HFFc6 (cell line): ENCODE results near the gene SPIRE2. TPM values are rescaled to one million over a fixed set of nuclear protein-coding genes. Genes with fewer than 3 reads are reported as not detected.

Experiments
- DNase-seq: peaks from one replicate; pipeline ENCODE4 v3.0.0-alpha.2; 2018
- H3K27ac Mint-ChIP-seq: 2 replicates; pipeline ENCODE4 v1.8.0; 2020; ENCODE audit warnings: mild to moderate bottlenecking, mixed read lengths
- H3K27me3 Mint-ChIP-seq: 2 replicates; pipeline ENCODE4 v1.8.0; 2021; ENCODE audit warnings: mild to moderate bottlenecking, moderate library complexity, mixed read lengths; ENCODE audit not compliant: insufficient read depth
- H3K36me3 Mint-ChIP-seq: 2 replicates; pipeline ENCODE4 v1.8.0; 2021; ENCODE audit warnings: low read depth, mixed read lengths
- H3K4me1 Mint-ChIP-seq: 2 replicates; pipeline ENCODE4 v1.8.0; 2020; ENCODE audit warnings: low read depth, mixed read lengths
- H3K4me3 Mint-ChIP-seq: 2 replicates; pipeline ENCODE4 v1.8.0; 2020; ENCODE audit warnings: mild to moderate bottlenecking, moderate library complexity, mixed read lengths
- H3K9me3 Mint-ChIP-seq: 2 replicates; pipeline ENCODE4 v1.8.0; 2020; ENCODE audit warnings: mild to moderate bottlenecking, mixed read lengths
- CTCF ChIP-seq: fragments of 200-600 bp; sonication (generic); IDR thresholded peaks from 2 replicates; pipeline ENCODE4 v1.5.0; 2021; ENCODE audit warnings: antibody characterized with exemption, mild to moderate bottlenecking
- total RNA-seq, 6 experiments: library from RNA; stranded (reverse); fragmentation: NEBNext Ultra II Directional; extraction: Animal tissue kit (Norgen Biotek cat#: 25700); gene quantifications; 2 replicates in 1 of 6; 3 replicates in 5 of 6; pipeline ENCODE4 v1.2.3, GENCODE V29; 2021

Gene SPIRE2
- total RNA-seq, 6 experiments from 2014 or later = 1.5 to 2.5 (median 1.9) TPM

GRCh38 chr16:89845417-89845816 lies 17.1 kb downstream of the SPIRE2 start:
- no peak overlapping the region for H3K4me3 Mint-ChIP-seq
- no peak for TF ChIP-seq CTCF
- H3K4me1 Mint-ChIP-seq = peaks cover 11% of the 10 kb centered on the region
- no peaks in the 10 kb centered on the region for H3K9me3 Mint-ChIP-seq
- H3K27me3 Mint-ChIP-seq = no peaks in the 10 kb centered on the region; the same call in 1 of the 2 replicates
- no peaks in the 10 kb centered on the region for H3K36me3 Mint-ChIP-seq
- no peak for DNase-seq
- H3K27ac Mint-ChIP-seq = no peak overlapping the region

GRCh38 chr16:89847051-89847939 lies 19.0 kb downstream of the SPIRE2 start:
- Mint-ChIP-seq H3K36me3 (no peaks in the 10 kb centered on the region), H3K9me3 (no peaks in the 10 kb centered on the region)
- no peak for DNase-seq

GRCh38 chr16:89847940-89848297 lies 19.6 kb downstream of the SPIRE2 start:
- no peak for DNase-seq
- no peaks in the 10 kb centered on the region for H3K36me3 Mint-ChIP-seq
- H3K9me3 Mint-ChIP-seq = no peaks in the 10 kb centered on the region
- no peaks in the 10 kb centered on the region; the same call in 1 of the 2 replicates for H3K27me3 Mint-ChIP-seq
- no peak overlapping the region for H3K27ac Mint-ChIP-seq
- no peak overlapping the region for H3K4me3 Mint-ChIP-seq
- TF ChIP-seq CTCF = no peak
- H3K4me1 Mint-ChIP-seq = peaks cover 5% of the 10 kb centered on the region

More at GRCh38 chr16:89847051-89847939, 19.0 kb downstream of the SPIRE2 start:
- Mint-ChIP-seq H3K27me3 (no peaks in the 10 kb centered on the region; the same call in 1 of the 2 replicates), H3K4me3 (no peak overlapping the region), H3K27ac (no peak overlapping the region), H3K4me1 (peaks cover 11% of the 10 kb centered on the region)
- no peak for TF ChIP-seq CTCF

DNA sequence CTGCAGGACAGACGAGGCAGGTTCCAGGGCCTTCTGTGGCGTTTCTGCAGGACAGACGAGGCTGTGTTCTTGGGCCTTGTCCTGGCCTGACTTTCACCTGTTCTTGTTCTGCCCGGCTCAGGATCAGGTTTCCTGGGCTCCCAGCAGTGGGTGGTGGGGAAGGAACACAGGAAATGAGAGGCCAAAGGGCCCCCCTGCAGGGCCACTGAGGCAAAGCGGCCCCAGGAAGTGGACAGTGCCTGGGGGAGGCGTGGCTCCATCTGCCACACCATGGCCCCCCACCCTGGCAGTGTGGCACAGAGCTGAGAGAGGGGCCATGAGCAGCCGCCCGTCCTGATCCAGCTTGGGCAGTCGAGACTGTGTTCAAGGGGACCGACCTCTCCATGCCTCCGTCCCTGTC lies 20.7 kb downstream of the SPIRE2 start:
- Mint-ChIP-seq H3K36me3 (no peaks in the 10 kb centered on the region), H3K4me3 (no peak overlapping the region), H3K27me3 (peaks cover 2% of the 10 kb centered on the region; the same call in 1 of the 2 replicates), H3K9me3 (no peaks in the 10 kb centered on the region), H3K4me1 (no peaks in the 10 kb centered on the region), H3K27ac (no peak overlapping the region)
- DNase-seq = no peak
- TF ChIP-seq CTCF = no peak

DNA sequence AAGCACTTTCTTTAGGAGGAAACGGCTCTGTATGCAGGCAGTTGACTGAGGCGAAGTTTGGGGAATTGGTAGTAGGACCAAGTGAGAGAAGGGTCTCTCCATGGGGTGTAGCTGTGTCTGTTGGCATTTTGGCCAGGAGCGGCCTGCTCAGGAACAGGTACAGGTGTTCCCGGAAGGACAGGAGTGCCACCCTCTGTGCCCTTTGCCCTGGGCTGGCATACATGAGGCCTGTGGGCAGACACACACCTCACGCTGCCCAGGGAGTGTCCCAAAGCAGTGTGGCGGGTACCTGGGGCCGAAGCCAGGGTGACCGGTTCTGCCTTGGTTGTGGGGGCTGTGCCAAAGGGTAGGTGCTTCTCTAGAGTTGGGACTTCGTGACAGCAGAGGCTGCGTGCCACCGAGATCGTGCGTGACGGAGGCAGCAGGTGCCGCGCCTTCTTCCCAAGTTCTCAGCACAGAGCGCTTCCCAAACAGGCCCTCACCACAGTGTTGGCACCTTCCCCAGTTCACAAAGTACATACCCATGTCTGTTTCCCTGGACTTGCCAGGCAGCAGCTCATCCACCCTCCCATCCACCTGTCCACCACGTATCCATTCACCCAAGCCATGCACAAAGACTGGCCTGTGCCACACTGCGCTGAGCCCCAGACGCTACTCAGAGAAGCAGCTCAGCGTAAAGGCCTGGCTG lies 25.2 kb downstream of the SPIRE2 start:
- no peaks in the 10 kb centered on the region for H3K9me3 Mint-ChIP-seq
- DNase-seq = no peak
- H3K27me3 Mint-ChIP-seq = peaks cover 2% of the 10 kb centered on the region; the same call in 1 of the 2 replicates
- H3K4me3 Mint-ChIP-seq = no peak overlapping the region
- no peak overlapping the region for H3K27ac Mint-ChIP-seq
- H3K4me1 Mint-ChIP-seq = no peaks in the 10 kb centered on the region
- no peaks in the 10 kb centered on the region for H3K36me3 Mint-ChIP-seq
- no peak for TF ChIP-seq CTCF
